ENCODE results near the gene HERC3.

GRCh38 chr4:88745581-88746163, 153.4 kb downstream of the HERC3 start:
- TF ChIP-seq CTCF (conservative IDR thresholded peaks at IDR 0.05) (no peak), EZH2 (IDR thresholded peaks at IDR 0.05; ENCODE audit: low read depth) (no peak)
